Measurements from ENCODE around the gene AADACL2.

The AADACL2 gene

GRCh38 chr3:151800431-151800830 is 66.7 kb downstream of the AADACL2 start:
- no peaks in the 10 kb centered on the region for H3K79me1 ChIP-seq (ENCODE audit: low read depth, low read length)
- H2AK5ac ChIP-seq (ENCODE audit: low read depth, low read length) = no peak overlapping the region
- H3K14ac ChIP-seq (ENCODE audit: low read length) = no peak overlapping the region
- H3K27me3 ChIP-seq (ENCODE audit: control insufficient read depth in 3 of 3, insufficient read depth in 3 of 3, low read depth in 1 of 3, low read length in 3 of 3) = no peaks in the 10 kb centered on the region
- H3K18ac ChIP-seq (ENCODE audit: low read length) = no peak overlapping the region
- no peak overlapping the region for H2BK12ac ChIP-seq (ENCODE audit: low read length)
- no peak overlapping the region for H2BK120ac ChIP-seq (ENCODE audit: low read depth, low read length)
- H3K4ac ChIP-seq (ENCODE audit: low read length) = no peak overlapping the region
- no peak overlapping the region for H3K4me3 ChIP-seq (ENCODE audit: low read length in 2 of 2)
- no peak overlapping the region for H3K23ac ChIP-seq (ENCODE audit: low read depth, low read length, poor library complexity)
- no peak overlapping the region for H2BK5ac ChIP-seq (ENCODE audit: low read length)
- H3K9me3 ChIP-seq (replicated peaks in 1 of 2; ENCODE audit: control insufficient read depth in 2 of 2, insufficient read depth in 1 of 2, low read depth in 1 of 2, low read length in 2 of 2) = no peaks in the 10 kb centered on the region
- no peak overlapping the region for H2BK15ac ChIP-seq (ENCODE audit: low read length)
- peak; percentile 20 for DNase-seq (ENCODE audit: low spot score)
- no peak overlapping the region for H3K27ac ChIP-seq (replicated peaks; ENCODE audit: low read length)
- H3K4me2 ChIP-seq (ENCODE audit: insufficient read depth, low read length, poor library complexity, severe bottlenecking) = no peak overlapping the region
- H2AFZ ChIP-seq (ENCODE audit: low read length) = no peak overlapping the region
- no peaks in the 10 kb centered on the region for H3K36me3 ChIP-seq (replicated peaks in 1 of 2; ENCODE audit: control insufficient read depth in 2 of 2, insufficient read depth in 2 of 2, low read length in 2 of 2)
- WGBS, 2 donors (ENCODE audit: extremely low coverage in 2 of 2, insufficient read length in 2 of 2, insufficient replicate concordance in 1 of 2) = no CpG with 5 or more reads among the region's 2 CpGs
- no peak overlapping the region for H3K9ac ChIP-seq (ENCODE audit: low read depth, low read length, poor library complexity)
- H4K91ac ChIP-seq (ENCODE audit: low read depth, low read length, poor library complexity) = no peak overlapping the region
- H3K4me1 ChIP-seq (ENCODE audit: control insufficient read depth in 2 of 2, insufficient read depth in 1 of 2, low read depth in 1 of 2, low read length in 2 of 2) = no peaks in the 10 kb centered on the region
- H4K8ac ChIP-seq (ENCODE audit: low read depth, low read length) = no peak overlapping the region

DNA sequence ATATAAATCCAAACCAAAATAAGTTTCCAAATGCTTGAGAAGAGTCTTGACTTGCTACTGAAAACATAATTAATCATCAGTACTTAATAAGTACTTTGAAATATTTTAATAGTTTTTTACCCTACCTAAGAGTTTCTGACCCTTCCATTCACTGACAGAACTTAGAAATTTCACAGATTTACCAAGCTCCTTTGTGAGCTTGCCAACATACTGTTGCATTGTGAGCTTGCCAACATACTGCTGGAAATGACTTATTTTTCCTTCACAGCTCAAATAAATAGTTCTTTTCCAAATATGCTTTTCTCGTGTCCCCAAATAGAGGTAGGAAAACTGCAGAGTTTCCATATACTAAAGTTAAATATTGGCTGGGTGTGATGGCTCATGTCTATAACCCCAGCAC is 70.5 kb downstream of the AADACL2 start:
- Histone ChIP-seq H3K79me1 (ENCODE audit: low read depth, low read length) (no peaks in the 10 kb centered on the region), H2BK120ac (ENCODE audit: low read depth, low read length) (no peak overlapping the region), H3K4ac (ENCODE audit: low read length) (no peak overlapping the region), H3K36me3 (replicated peaks in 1 of 2; ENCODE audit: control insufficient read depth in 2 of 2, insufficient read depth in 2 of 2, low read length in 2 of 2) (no peaks in the 10 kb centered on the region), H2BK15ac (ENCODE audit: low read length) (no peak overlapping the region), H4K8ac (ENCODE audit: low read depth, low read length) (no peak overlapping the region), H2AK5ac (ENCODE audit: low read depth, low read length) (no peak overlapping the region), H4K91ac (ENCODE audit: low read depth, low read length, poor library complexity) (no peak overlapping the region), H3K27ac (replicated peaks; ENCODE audit: low read length) (no peak overlapping the region), H3K9ac (ENCODE audit: low read depth, low read length, poor library complexity) (no peak overlapping the region), H3K4me1 (ENCODE audit: control insufficient read depth in 2 of 2, insufficient read depth in 1 of 2, low read depth in 1 of 2, low read length in 2 of 2) (no peaks in the 10 kb centered on the region), H2AFZ (ENCODE audit: low read length) (no peak overlapping the region), H3K4me2 (ENCODE audit: insufficient read depth, low read length, poor library complexity, severe bottlenecking) (no peak overlapping the region), H3K18ac (ENCODE audit: low read length) (no peak overlapping the region), H3K9me3 (replicated peaks in 1 of 2; ENCODE audit: control insufficient read depth in 2 of 2, insufficient read depth in 1 of 2, low read depth in 1 of 2, low read length in 2 of 2) (peaks cover 0 to under 1% of the 10 kb centered on the region in 2 donors), H3K14ac (ENCODE audit: low read length) (no peak overlapping the region), H3K4me3 (ENCODE audit: low read length in 2 of 2) (no peak overlapping the region), H2BK5ac (ENCODE audit: low read length) (no peak overlapping the region), H3K23ac (ENCODE audit: low read depth, low read length, poor library complexity) (no peak overlapping the region), H2BK12ac (ENCODE audit: low read length) (no peak overlapping the region), H3K27me3 (ENCODE audit: control insufficient read depth in 3 of 3, insufficient read depth in 3 of 3, low read depth in 1 of 3, low read length in 3 of 3) (no peaks in the 10 kb centered on the region)
- DNase-seq (ENCODE audit: low spot score) = no peak
- WGBS, 2 donors (ENCODE audit: extremely low coverage in 2 of 2, insufficient read length in 2 of 2, insufficient replicate concordance in 1 of 2) = no CpG with 5 or more reads among the region's 1 CpG

GRCh38 chr3:151806838-151807237 is 73.1 kb downstream of the AADACL2 start:
- no peak overlapping the region for H3K4ac ChIP-seq (ENCODE audit: low read length)
- no peak overlapping the region for H2BK12ac ChIP-seq (ENCODE audit: low read length)
- 100% methylated on average over 4 of the region's 15 CpGs; no CpG with 5 or more reads in 1 of the 2 donors for WGBS, 2 donors (ENCODE audit: extremely low coverage in 2 of 2, insufficient read length in 2 of 2, insufficient replicate concordance in 1 of 2)
- no peaks in the 10 kb centered on the region for H3K36me3 ChIP-seq (replicated peaks in 1 of 2; ENCODE audit: control insufficient read depth in 2 of 2, insufficient read depth in 2 of 2, low read length in 2 of 2)
- H3K27ac ChIP-seq (replicated peaks; ENCODE audit: low read length) = no peak overlapping the region
- no peak overlapping the region for H3K23ac ChIP-seq (ENCODE audit: low read depth, low read length, poor library complexity)
- no peaks in the 10 kb centered on the region for H3K27me3 ChIP-seq (ENCODE audit: control insufficient read depth in 3 of 3, insufficient read depth in 3 of 3, low read depth in 1 of 3, low read length in 3 of 3)
- H2BK15ac ChIP-seq (ENCODE audit: low read length) = no peak overlapping the region
- no peaks in the 10 kb centered on the region for H3K79me1 ChIP-seq (ENCODE audit: low read depth, low read length)
- H2BK5ac ChIP-seq (ENCODE audit: low read length) = no peak overlapping the region
- H3K4me2 ChIP-seq (ENCODE audit: insufficient read depth, low read length, poor library complexity, severe bottlenecking) = no peak overlapping the region
- peak overlapping the region; percentile 61 for H3K14ac ChIP-seq (ENCODE audit: low read length)
- no peak overlapping the region for H2AK5ac ChIP-seq (ENCODE audit: low read depth, low read length)
- H3K4me1 ChIP-seq (ENCODE audit: control insufficient read depth in 2 of 2, insufficient read depth in 1 of 2, low read depth in 1 of 2, low read length in 2 of 2) = no peaks in the 10 kb centered on the region
- DNase-seq (ENCODE audit: low spot score) = no peak
- no peak overlapping the region for H3K4me3 ChIP-seq (ENCODE audit: low read length in 2 of 2)
- peaks cover 0 to 3% of the 10 kb centered on the region in 2 donors for H3K9me3 ChIP-seq (replicated peaks in 1 of 2; ENCODE audit: control insufficient read depth in 2 of 2, insufficient read depth in 1 of 2, low read depth in 1 of 2, low read length in 2 of 2)
- no peak overlapping the region for H3K9ac ChIP-seq (ENCODE audit: low read depth, low read length, poor library complexity)
- H2BK120ac ChIP-seq (ENCODE audit: low read depth, low read length) = no peak overlapping the region
- no peak overlapping the region for H4K8ac ChIP-seq (ENCODE audit: low read depth, low read length)
- no peak overlapping the region for H3K18ac ChIP-seq (ENCODE audit: low read length)
- H2AFZ ChIP-seq (ENCODE audit: low read length) = peak overlapping the region; percentile 7
- no peak overlapping the region for H4K91ac ChIP-seq (ENCODE audit: low read depth, low read length, poor library complexity)
